HS-27A (cell line): ENCODE measurements around the gene LETM1.

ENCODE experiments used
- DNase-seq: peaks from one replicate; pipeline ENCODE4 v3.0.0-alpha.2; 2012; ENCODE audit warnings: low read depth, missing footprints

The LETM1 gene

DNA sequence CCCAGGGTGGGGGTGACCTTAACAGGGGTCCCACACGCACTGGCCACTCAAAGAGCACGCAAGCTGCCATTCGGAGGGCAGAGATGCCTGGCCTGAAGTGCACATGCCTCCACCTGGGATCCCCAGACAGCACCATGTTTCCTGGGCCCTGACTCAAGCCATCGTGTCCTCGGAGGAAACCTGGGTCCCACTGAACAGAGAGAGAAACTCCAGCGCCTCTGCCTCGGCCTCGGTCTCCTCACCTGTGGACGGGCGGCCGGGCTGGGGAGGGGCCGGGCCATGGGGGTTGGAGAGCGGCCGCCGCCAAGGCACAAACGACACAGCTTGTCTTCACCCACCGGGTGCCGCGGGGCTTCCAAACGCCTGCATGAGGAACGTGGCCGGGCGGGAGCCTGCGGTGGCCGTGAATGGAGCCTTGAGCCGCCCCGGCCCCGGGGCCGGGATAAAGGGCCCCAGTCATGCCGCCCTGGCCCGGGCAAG, 92.8 kb downstream of the LETM1 start:
- DNase-seq: no peak

DNA sequence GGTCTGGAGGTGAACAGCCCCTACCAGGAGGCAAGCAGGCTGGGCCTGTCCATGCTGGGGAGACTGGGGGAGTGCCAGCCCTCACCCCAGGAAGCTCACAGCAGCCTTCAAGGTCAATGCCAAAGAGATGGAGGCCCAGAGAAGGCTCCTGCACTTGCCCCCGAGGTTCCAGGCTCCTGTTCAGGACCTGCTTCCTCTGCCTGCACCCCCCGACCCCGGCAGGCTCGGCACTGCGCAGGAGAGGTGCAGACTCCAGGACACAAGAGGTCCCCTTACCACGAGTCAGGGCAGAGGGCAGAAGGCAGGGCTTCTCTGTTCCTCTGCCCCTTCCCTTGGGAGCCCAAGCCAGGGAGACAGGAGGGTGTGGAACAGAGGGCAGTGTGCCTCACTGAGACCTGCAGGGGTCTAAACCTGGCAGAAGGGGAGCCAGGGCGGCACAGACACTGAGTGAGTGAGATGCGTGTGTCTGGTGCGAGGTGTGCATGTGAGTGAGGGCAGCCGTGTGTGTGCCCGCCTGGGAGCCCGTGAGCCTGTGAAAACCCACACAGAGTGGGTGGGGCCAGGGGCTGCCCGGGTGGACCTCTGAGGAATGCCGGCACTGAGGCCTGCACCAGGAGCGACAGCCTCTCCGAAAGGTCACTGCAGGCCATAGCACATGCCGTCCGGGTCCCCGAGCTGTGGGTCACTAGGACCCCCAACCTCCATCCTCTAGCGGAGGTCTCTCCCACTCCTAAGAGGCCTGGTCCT, 93.5 kb downstream of the LETM1 start:
- DNase-seq: no peak
